ENCODE measurements around the gene NMRK2.
A peak's percentile ranks its signal among the peaks of the same experiment; 100 is the strongest.
"Not testable (repeated sequence)": the region's sequence is repeated elsewhere in the genome, so short reads cannot be mapped to it uniquely, and the experiment has no call there.

Gene NMRK2

GRCh38 chr19:3949294-3949693 is 16.4 kb downstream of the NMRK2 start:
- peaks cover 18% of the 10 kb centered on the region for H3K4me1 Mint-ChIP-seq (ENCODE audit: low read depth)
- peaks cover 15% of the 10 kb centered on the region for H3K27me3 Mint-ChIP-seq
- intact Hi-C loops (cut with micrococcal nuclease): no loop called here
- H3K4me3 Mint-ChIP-seq: no peak overlapping the region
- H3K36me3 Mint-ChIP-seq (ENCODE audit: low read depth): no peaks in the 10 kb centered on the region
- H3K9me3 Mint-ChIP-seq: no peaks in the 10 kb centered on the region
- H3K27ac Mint-ChIP-seq: no peak overlapping the region

GRCh38 chr19:3949997-3950859 is 17.4 kb downstream of the NMRK2 start:
- intact Hi-C loops (cut with micrococcal nuclease): no loop called here
- no peak overlapping the region for H3K27ac Mint-ChIP-seq
- peaks cover 15% of the 10 kb centered on the region for H3K4me1 Mint-ChIP-seq (ENCODE audit: low read depth)

GRCh38 chr19:3950871-3951861 is 18.3 kb downstream of the NMRK2 start:
- Mint-ChIP-seq H3K4me1 (ENCODE audit: low read depth) (peaks cover 15% of the 10 kb centered on the region), H3K36me3 (ENCODE audit: low read depth) (peaks cover 8% of the 10 kb centered on the region), H3K4me3 (peak overlapping the region; percentile 60), H3K9me3 (no peaks in the 10 kb centered on the region), H3K27ac (peak overlapping the region; percentile 60), H3K27me3 (peaks cover 15% of the 10 kb centered on the region)
- intact Hi-C loops (cut with micrococcal nuclease): no loop called here

More at GRCh38 chr19:3949997-3950859, 17.4 kb downstream of the NMRK2 start:
- H3K4me3 Mint-ChIP-seq: no peak overlapping the region
- peaks cover 15% of the 10 kb centered on the region for H3K27me3 Mint-ChIP-seq
- no peaks in the 10 kb centered on the region for H3K9me3 Mint-ChIP-seq
- H3K36me3 Mint-ChIP-seq (ENCODE audit: low read depth): no peaks in the 10 kb centered on the region

- peaks cover 24% of the 10 kb centered on the region for H3K36me3 Mint-ChIP-seq (ENCODE audit: low read depth)
- intact Hi-C loops (cut with micrococcal nuclease); H3K9me3 Mint-ChIP-seq; H3K27ac Mint-ChIP-seq; H3K4me3 Mint-ChIP-seq: not testable (repeated sequence)
- H3K27me3 Mint-ChIP-seq: peaks cover 13% of the 10 kb centered on the region
- H3K4me1 Mint-ChIP-seq (ENCODE audit: low read depth): peaks cover 15% of the 10 kb centered on the region
Measured at GRCh38 chr19:3952755-3953276, 19.9 kb downstream of the NMRK2 start.

- H3K27me3 Mint-ChIP-seq: peaks cover 13% of the 10 kb centered on the region
- H3K4me1 Mint-ChIP-seq (ENCODE audit: low read depth): peaks cover 15% of the 10 kb centered on the region
- H3K36me3 Mint-ChIP-seq (ENCODE audit: low read depth): peaks cover 37% of the 10 kb centered on the region
- no peak overlapping the region for H3K27ac Mint-ChIP-seq
- intact Hi-C loops (cut with micrococcal nuclease): no loop called here
- H3K9me3 Mint-ChIP-seq: no peaks in the 10 kb centered on the region
- H3K4me3 Mint-ChIP-seq: no peak overlapping the region
Measured at GRCh38 chr19:3954107-3954506, 21.2 kb downstream of the NMRK2 start.

GRCh38 chr19:3955276-3955675 is 22.4 kb downstream of the NMRK2 start:
- Mint-ChIP-seq H3K4me1 (ENCODE audit: low read depth) (peaks cover 15% of the 10 kb centered on the region), H3K36me3 (ENCODE audit: low read depth) (peaks cover 49% of the 10 kb centered on the region), H3K27me3 (peaks cover 13% of the 10 kb centered on the region)
- H3K27ac Mint-ChIP-seq; H3K4me3 Mint-ChIP-seq; intact Hi-C loops (cut with micrococcal nuclease); H3K9me3 Mint-ChIP-seq: not testable (repeated sequence)

- no peak overlapping the region for H3K4me3 Mint-ChIP-seq
- H3K9me3 Mint-ChIP-seq: no peaks in the 10 kb centered on the region
- peaks cover 11% of the 10 kb centered on the region for H3K27me3 Mint-ChIP-seq
- peaks cover 53% of the 10 kb centered on the region for H3K36me3 Mint-ChIP-seq (ENCODE audit: low read depth)
- H3K4me1 Mint-ChIP-seq (ENCODE audit: low read depth): peaks cover 15% of the 10 kb centered on the region
- H3K27ac Mint-ChIP-seq: no peak overlapping the region
- intact Hi-C loops (cut with micrococcal nuclease): no loop called here
Measured at GRCh38 chr19:3955688-3956087, 22.8 kb downstream of the NMRK2 start.

- Mint-ChIP-seq H3K36me3 (ENCODE audit: low read depth) (peaks cover 87% of the 10 kb centered on the region), H3K4me3 (no peak overlapping the region), H3K27me3 (no peaks in the 10 kb centered on the region), H3K9me3 (no peaks in the 10 kb centered on the region), H3K27ac (no peak overlapping the region), H3K4me1 (ENCODE audit: low read depth) (no peaks in the 10 kb centered on the region)
- intact Hi-C loops (cut with micrococcal nuclease): no loop called here
Measured at GRCh38 chr19:3958836-3959765, 26.2 kb downstream of the NMRK2 start.

- H3K4me3 Mint-ChIP-seq: no peak overlapping the region
- intact Hi-C loops (cut with micrococcal nuclease): no loop called here
- peaks cover 93% of the 10 kb centered on the region for H3K36me3 Mint-ChIP-seq (ENCODE audit: low read depth)
- no peaks in the 10 kb centered on the region for H3K27me3 Mint-ChIP-seq
- no peak overlapping the region for H3K27ac Mint-ChIP-seq
- no peaks in the 10 kb centered on the region for H3K4me1 Mint-ChIP-seq (ENCODE audit: low read depth)
- no peaks in the 10 kb centered on the region for H3K9me3 Mint-ChIP-seq
Measured at GRCh38 chr19:3959766-3960131, 26.9 kb downstream of the NMRK2 start.

GRCh38 chr19:3961007-3961406 is 28.1 kb downstream of the NMRK2 start:
- Mint-ChIP-seq H3K9me3 (no peaks in the 10 kb centered on the region), H3K4me1 (ENCODE audit: low read depth) (no peaks in the 10 kb centered on the region), H3K27me3 (no peaks in the 10 kb centered on the region), H3K4me3 (no peak overlapping the region), H3K27ac (no peak overlapping the region), H3K36me3 (ENCODE audit: low read depth) (peaks cover 100% of the 10 kb centered on the region)
- intact Hi-C loops (cut with micrococcal nuclease): no loop called here

- no peak overlapping the region for H3K4me3 Mint-ChIP-seq
- H3K27me3 Mint-ChIP-seq: no peaks in the 10 kb centered on the region
- intact Hi-C loops (cut with micrococcal nuclease): no loop called here
- peaks cover 100% of the 10 kb centered on the region for H3K36me3 Mint-ChIP-seq (ENCODE audit: low read depth)
- peaks cover 8% of the 10 kb centered on the region for H3K4me1 Mint-ChIP-seq (ENCODE audit: low read depth)
- H3K9me3 Mint-ChIP-seq: no peaks in the 10 kb centered on the region
- H3K27ac Mint-ChIP-seq: no peak overlapping the region
Measured at GRCh38 chr19:3963458-3964255, 30.8 kb downstream of the NMRK2 start.

- no peak overlapping the region for H3K4me3 Mint-ChIP-seq
- peaks cover 100% of the 10 kb centered on the region for H3K36me3 Mint-ChIP-seq (ENCODE audit: low read depth)
- H3K9me3 Mint-ChIP-seq: no peaks in the 10 kb centered on the region
- H3K27me3 Mint-ChIP-seq: no peaks in the 10 kb centered on the region
- H3K27ac Mint-ChIP-seq: no peak overlapping the region
- intact Hi-C loops (cut with micrococcal nuclease): no loop called here
- H3K4me1 Mint-ChIP-seq (ENCODE audit: low read depth): peaks cover 13% of the 10 kb centered on the region
Measured at GRCh38 chr19:3964256-3965194, 31.7 kb downstream of the NMRK2 start.
